Loucy (cell line): ENCODE results near the gene UQCRFS1.
"Not testable (repeated sequence)": the region's sequence is repeated elsewhere in the genome, so short reads cannot be mapped to it uniquely, and the experiment has no call there.

ENCODE experiments used
- H2AFZ ChIP-seq: fragments of 200-600 bp; sonication (generic); 2 replicates; pipeline ENCODE4 v1.6.0; 2016; ENCODE audit warnings: antibody characterized with exemption, mild to moderate bottlenecking, low read length, moderate library complexity
- H3F3A ChIP-seq: fragments of 200-600 bp; 2 replicates; pipeline ENCODE4 v1.6.0; 2016; ENCODE audit warnings: antibody characterized with exemption, low read depth, mild to moderate bottlenecking
- H3K27me3 ChIP-seq: fragments of 200-600 bp; sonication (generic); 2 replicates; pipeline ENCODE4 v1.6.1; 2014; ENCODE audit warnings: low read length, mild to moderate bottlenecking; ENCODE audit not compliant: insufficient read depth, poor library complexity, severe bottlenecking
- H3K36me3 ChIP-seq: fragments of 200-600 bp; sonication (generic); 2 replicates; pipeline ENCODE4 v1.6.1; 2016; ENCODE audit warnings: low read length; ENCODE audit not compliant: insufficient read depth
- H3K4me1 ChIP-seq: fragments of 200-600 bp; sonication (generic); 2 replicates; pipeline ENCODE4 v1.5.1; 2014; ENCODE audit warnings: low read length, mild to moderate bottlenecking; ENCODE audit not compliant: insufficient read depth, poor library complexity, severe bottlenecking
- H3K4me2 ChIP-seq: fragments of 200-600 bp; sonication (generic); 2 replicates; pipeline ENCODE4 v1.6.0; 2014; ENCODE audit warnings: antibody characterized with exemption, low read length, low read depth, mild to moderate bottlenecking; ENCODE audit not compliant: poor library complexity, severe bottlenecking
- H3K4me3 ChIP-seq: fragments of 200-600 bp; sonication (generic); 2 replicates; pipeline ENCODE4 v1.5.1; 2014; ENCODE audit warnings: low read length, mild to moderate bottlenecking, mixed read lengths; ENCODE audit not compliant: poor library complexity, severe bottlenecking
- H3K79me2 ChIP-seq: fragments of 200-600 bp; sonication (generic); 2 replicates; pipeline ENCODE4 v1.6.1; 2014; ENCODE audit warnings: low read length; ENCODE audit not compliant: insufficient read depth
- H3K9ac ChIP-seq: fragments of 200-600 bp; sonication (generic); 2 replicates; pipeline ENCODE4 v1.6.0; 2014; ENCODE audit warnings: mild to moderate bottlenecking, low read depth, low read length, moderate library complexity; ENCODE audit not compliant: poor library complexity, severe bottlenecking
- H3K9me2 ChIP-seq: fragments of 200-600 bp; sonication (generic); replicated peaks from 2 replicates; pipeline ENCODE4 v1.6.1; 2016; ENCODE audit warnings: low read depth, low read length, mixed read lengths
- H3K9me3 ChIP-seq: fragments of 200-600 bp; sonication (generic); 2 replicates; pipeline ENCODE4 v1.6.1; 2014; ENCODE audit warnings: mild to moderate bottlenecking, antibody characterized with exemption, low read length, low read depth; ENCODE audit not compliant: insufficient read depth
- H4K20me1 ChIP-seq: fragments of 200-600 bp; sonication (generic); 2 replicates; pipeline ENCODE4 v1.6.0; 2014; ENCODE audit warnings: antibody characterized with exemption, low read length, mild to moderate bottlenecking; ENCODE audit not compliant: insufficient read depth, poor library complexity, severe bottlenecking
- TF ChIP-seq, protein P1 (sequence below): fragments of 200-600 bp; sonication (generic); conservative IDR thresholded peaks from 2 replicates; pipeline ENCODE4 v1.5.1; 2014; ENCODE audit warnings: mild to moderate bottlenecking, antibody characterized with exemption, low read length

UQCRFS1 gene

DNA sequence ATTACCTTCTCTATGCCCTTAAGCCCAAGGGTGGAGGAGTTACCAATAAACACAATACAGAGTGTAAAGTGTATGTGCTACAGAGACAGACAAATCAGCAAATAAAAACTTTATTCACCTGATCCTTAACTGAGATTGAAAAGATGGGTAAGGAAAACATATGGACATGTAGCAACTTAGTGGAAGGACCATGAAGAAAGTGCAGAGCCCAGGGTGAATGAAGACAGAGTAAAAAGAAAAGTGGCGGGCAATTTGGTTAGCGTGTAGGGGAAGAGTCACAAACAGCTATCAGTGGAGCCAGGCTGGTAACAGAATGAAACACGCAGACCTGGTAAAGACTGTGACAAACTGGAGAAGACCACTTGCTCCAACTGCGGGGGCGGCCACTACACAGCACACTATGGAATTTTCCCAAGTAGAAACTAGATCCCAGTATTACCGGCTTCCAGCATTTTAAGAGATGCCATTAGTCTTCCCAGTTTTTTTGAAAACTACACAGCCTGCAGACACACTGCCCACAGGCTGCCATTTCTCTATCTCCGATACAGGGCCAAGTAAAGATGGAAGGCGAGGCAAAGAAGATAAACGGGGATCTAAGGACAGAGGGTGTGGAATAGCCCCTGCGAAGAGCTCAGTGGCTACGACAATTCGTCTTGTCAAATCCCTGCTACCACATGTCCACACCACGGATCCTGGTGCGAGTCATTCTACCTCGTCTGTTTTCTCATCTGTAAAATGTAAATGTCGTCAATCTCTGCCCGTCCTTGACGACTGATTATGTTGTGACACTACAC lies 1.2 kb downstream of the UQCRFS1 start:
- H3K27me3 ChIP-seq: peaks cover 6% of the 10 kb centered on the region
- no peaks in the 10 kb centered on the region for H3F3A ChIP-seq
- no peaks in the 10 kb centered on the region for H3K9me2 ChIP-seq
- H3K4me2 ChIP-seq: peak overlapping the region; percentile 94
- H4K20me1 ChIP-seq: peaks cover 42% of the 10 kb centered on the region
- H3K36me3 ChIP-seq: peaks cover 8% of the 10 kb centered on the region; the same call in 1 of the 2 replicates
- peaks cover 30% of the 10 kb centered on the region for H3K4me1 ChIP-seq
- no peak overlapping the region for H2AFZ ChIP-seq
- H3K4me3 ChIP-seq: peak overlapping the region; percentile 97
- H3K79me2 ChIP-seq: peaks cover 58% of the 10 kb centered on the region
- TF ChIP-seq, protein P1, sequence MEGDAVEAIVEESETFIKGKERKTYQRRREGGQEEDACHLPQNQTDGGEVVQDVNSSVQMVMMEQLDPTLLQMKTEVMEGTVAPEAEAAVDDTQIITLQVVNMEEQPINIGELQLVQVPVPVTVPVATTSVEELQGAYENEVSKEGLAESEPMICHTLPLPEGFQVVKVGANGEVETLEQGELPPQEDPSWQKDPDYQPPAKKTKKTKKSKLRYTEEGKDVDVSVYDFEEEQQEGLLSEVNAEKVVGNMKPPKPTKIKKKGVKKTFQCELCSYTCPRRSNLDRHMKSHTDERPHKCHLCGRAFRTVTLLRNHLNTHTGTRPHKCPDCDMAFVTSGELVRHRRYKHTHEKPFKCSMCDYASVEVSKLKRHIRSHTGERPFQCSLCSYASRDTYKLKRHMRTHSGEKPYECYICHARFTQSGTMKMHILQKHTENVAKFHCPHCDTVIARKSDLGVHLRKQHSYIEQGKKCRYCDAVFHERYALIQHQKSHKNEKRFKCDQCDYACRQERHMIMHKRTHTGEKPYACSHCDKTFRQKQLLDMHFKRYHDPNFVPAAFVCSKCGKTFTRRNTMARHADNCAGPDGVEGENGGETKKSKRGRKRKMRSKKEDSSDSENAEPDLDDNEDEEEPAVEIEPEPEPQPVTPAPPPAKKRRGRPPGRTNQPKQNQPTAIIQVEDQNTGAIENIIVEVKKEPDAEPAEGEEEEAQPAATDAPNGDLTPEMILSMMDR: no peak
- H3K9ac ChIP-seq: peak overlapping the region; percentile 99
- H3K9me3 ChIP-seq: no peaks in the 10 kb centered on the region

DNA sequence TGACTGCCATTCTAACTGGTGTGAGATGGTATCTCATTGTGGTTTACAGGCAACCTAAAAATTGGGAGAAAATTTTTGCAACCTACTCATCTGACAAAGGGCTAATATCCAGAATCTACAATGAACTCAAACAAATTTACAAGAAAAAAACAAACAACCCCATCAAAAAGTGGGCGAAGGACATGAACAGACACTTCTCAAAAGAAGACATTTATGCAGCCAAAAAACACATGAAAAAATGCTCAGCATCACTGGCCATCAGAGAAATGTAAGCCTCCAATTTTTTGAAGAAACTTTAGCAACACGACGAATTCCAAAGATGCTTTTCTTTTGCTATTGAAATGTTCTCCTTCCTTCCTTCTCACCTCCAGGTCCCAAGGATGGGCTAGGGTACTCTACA lies 1.9 kb downstream of the UQCRFS1 start:
- Histone ChIP-seq H3K4me1 (peaks cover 30% of the 10 kb centered on the region), H3K4me2 (peak overlapping the region; percentile 94), H4K20me1 (peaks cover 49% of the 10 kb centered on the region), H3K4me3 (peak overlapping the region; percentile 97), H3K36me3 (peaks cover 15% of the 10 kb centered on the region; the same call in 1 of the 2 replicates), H3K79me2 (peaks cover 65% of the 10 kb centered on the region)
- not testable (repeated sequence) for H3K27me3 ChIP-seq, H2AFZ ChIP-seq, H3K9me2 ChIP-seq, H3F3A ChIP-seq, H3K9me3 ChIP-seq, H3K9ac ChIP-seq

DNA sequence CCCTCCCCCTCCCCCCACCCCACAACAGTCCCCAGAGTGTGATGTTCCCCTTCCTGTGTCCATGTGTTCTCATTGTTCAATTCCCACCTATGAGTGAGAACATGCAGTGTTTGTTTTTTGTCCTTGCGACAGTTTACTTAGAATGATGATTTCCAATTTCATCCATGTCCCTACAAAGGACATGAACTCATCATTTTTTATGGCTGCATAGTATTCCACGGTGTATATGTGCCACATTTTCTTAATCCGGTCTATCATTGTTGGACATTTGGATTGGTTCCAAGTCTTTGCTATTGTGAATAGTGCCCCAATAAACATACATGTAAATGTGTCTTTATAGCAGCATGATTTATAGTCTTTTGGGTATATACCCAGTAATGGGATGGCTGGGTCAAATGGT lies 2.4 kb downstream of the UQCRFS1 start:
- peaks cover 30% of the 10 kb centered on the region for H3K4me1 ChIP-seq
- H3K79me2 ChIP-seq: peaks cover 69% of the 10 kb centered on the region
- H3K4me2 ChIP-seq: peak overlapping the region; percentile 65
- not testable (repeated sequence) for H3K9me2 ChIP-seq, H3K27me3 ChIP-seq, H2AFZ ChIP-seq, H3K9ac ChIP-seq, H3K9me3 ChIP-seq, H3F3A ChIP-seq
- H4K20me1 ChIP-seq: peaks cover 49% of the 10 kb centered on the region
- H3K36me3 ChIP-seq: peaks cover 20% of the 10 kb centered on the region; the same call in 1 of the 2 replicates
- peak overlapping the region; percentile 58 for H3K4me3 ChIP-seq

DNA sequence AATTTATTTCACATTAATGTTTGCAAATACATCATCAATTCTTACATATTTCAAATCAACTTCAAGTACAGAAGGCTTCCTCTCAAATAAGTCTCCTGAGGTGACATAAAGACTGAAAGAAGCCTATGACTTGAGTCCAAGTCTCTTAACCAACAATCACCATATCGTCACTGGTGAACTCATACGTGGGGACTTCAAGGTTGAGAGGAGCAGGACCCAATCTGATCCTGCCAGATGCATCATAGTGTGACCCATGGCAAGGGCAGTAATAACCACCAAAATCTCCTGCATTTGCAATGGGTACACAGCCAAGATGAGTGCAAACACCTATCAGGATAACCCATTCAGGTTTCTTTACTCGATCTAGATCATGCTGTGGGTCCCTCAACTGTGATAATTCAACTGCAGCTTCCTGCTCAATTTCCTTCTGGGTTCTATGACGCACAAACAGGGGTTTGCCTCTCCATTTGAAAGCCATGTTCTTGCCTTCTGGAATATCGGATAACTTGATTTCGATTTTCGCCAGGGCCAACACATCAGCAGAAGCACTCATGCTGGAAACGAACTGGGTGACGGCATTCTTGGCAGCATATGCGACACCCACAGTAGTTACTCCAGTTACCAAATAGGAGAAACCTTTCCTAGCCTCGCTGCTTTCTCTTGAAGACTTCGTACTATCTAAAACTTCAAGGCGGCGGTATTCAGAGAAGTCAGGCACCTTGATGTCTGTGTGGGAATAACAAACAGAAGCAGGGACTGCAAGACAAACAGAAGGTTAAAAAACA lies 5.4 kb downstream of the UQCRFS1 start:
- Histone ChIP-seq H3K4me2 (peak overlapping the region; percentile 65), H3K4me1 (peaks cover 23% of the 10 kb centered on the region), H3K36me3 (peaks cover 22% of the 10 kb centered on the region; the same call in 1 of the 2 replicates), H4K20me1 (peaks cover 54% of the 10 kb centered on the region), H3K79me2 (peaks cover 65% of the 10 kb centered on the region)
- H3K9me3 ChIP-seq, H3K9me2 ChIP-seq, H3F3A ChIP-seq, H3K27me3 ChIP-seq, H3K9ac ChIP-seq, H3K4me3 ChIP-seq, H2AFZ ChIP-seq: not testable (repeated sequence)
